Stimulated activated CD4-positive, alpha-beta T cell treated with anti-CD3 and anti-CD28 coated beads, Interleukin-1b, Interleukin-23, amount 100 ng/mL, for 24 hours (primary cell): ENCODE measurements around the gene SYT13.
A peak's percentile ranks its signal among the peaks of the same experiment; 100 is the strongest.

Experiments
- DNase-seq, 4 experiments: peaks; one replicate each; pipeline ENCODE4 v3.0.0-alpha.2; 2020; ENCODE audit warnings: low read depth in 4 of 4, low spot score in 1 of 4

The SYT13 gene

DNA sequence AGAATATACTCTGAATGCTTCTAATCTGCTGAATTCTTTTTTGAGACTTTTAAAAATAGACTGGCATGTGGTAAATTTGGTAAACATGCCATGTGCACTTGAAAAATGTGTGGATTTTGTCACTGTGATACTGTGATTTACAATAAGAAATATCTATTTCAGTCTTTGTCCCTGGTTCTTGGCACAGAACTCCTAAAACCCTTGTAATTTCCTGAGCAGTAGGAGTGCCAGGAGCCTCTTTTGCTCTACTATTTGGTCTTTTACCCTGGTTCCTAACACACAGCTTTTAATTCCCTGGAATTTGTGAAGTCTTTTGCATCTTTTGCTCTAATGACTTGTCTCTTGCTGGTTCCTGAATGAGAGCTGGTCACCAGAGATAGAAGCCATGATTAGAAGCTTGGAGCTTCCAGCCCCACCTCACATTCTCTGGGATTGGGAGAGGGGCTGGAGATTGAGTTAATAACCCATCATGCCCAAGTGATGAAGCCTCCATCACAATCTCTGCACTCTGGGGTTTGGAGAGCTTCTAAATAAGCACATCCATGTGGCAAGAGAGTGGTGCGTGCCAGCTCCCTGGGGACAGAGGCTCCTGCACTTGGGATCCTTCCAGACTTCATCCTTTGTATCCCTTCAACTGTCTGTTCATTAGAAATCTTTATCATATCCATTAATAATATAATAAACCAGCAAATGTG lies 27.2 kb upstream of the SYT13 start:
- DNase-seq, result no peak

DNA sequence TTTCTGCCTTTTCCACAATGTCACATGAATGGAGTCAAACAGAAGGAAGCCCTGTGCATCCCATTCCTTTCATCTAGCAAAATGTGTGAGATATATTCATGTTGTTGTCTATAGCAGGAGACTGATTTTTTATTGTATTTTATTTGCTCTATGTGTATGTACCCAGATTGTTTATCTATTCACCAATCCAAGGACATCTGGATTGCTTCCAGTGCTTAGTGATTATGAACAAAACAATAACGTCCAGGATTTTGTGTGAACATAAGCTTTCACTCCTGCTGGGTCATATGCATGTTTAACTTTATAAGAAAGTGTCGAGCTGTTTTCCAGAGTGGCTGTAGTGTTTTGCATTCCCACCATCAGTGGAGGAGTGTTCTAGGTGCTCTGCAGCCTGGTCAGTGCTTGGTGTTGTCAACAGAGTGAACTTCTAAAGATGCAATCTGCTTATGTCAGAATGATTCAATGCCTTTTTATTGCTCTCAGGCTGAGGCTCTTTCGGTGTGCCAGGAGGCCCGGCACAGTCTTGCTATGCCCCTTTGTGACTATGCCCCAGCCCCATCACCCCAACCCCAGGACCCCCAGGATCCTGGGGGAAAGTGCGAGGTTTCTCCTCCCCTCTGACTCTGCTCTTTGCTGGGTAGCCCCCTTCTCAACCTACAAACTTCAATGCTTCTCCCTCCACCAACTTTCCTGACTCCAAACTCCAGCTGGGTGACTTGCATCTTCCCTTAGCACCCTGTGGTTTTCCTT lies 19.9 kb upstream of the SYT13 start:
- no peak for DNase-seq

DNA sequence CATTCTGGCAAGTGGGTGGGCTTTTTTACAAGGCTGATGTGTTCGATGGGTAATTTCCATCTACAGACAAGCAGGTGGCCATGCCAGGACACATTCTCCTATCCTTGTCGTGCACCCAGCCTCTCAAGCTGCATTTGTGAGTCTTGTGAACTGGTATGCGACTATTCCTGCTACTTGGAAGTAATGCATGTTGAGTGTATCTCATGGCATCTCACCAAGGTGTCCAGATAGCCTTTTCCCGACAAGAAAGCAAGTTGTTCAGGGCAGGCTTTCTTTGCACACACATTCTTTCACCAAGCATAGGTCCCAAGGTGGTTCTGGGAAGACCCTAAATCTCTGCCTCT lies 18.8 kb upstream of the SYT13 start:
- DNase-seq, result no peak

DNA sequence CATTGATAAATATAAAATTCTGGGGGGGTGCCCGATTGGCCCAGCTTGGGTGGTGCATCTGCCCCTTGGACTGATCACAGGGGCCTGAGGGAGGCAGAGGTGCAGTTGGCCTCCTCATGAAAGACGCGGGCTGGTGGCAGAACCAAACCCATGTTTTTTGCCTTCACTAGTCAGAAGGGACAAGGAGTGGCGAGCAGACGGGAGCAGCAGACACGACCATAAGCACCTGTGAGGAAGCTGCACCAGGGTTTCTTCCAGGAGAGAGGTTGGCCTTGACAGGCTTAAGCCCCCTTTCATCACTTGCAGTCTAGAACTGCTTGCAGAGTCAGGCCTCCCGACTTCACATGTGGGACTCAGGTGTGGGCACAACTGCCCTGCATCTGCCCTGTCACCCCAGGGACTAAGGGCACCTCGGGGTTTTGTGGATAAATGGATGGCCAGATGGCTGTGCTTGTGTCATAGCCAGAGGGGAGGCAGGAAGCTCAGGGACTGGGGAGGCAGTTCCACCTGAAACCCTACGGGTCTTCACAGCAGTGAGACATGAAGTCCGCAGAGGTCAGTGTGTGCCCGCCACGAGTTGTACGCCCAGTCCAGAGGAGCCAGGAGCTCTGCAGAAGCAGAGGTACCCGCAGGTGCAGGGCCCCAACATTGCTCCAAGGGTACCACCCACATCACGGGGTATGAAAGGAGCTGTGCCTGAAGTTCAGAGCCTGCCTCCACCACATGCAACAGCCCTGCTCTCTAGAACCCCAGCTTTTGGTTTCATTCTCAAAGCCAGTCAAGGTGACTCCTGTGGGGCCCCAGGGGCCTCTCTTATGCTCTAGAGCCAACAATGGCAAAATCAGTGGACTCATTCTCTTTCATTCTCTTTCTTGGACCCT lies 18.2 kb upstream of the SYT13 start:
- no peak for DNase-seq

DNA sequence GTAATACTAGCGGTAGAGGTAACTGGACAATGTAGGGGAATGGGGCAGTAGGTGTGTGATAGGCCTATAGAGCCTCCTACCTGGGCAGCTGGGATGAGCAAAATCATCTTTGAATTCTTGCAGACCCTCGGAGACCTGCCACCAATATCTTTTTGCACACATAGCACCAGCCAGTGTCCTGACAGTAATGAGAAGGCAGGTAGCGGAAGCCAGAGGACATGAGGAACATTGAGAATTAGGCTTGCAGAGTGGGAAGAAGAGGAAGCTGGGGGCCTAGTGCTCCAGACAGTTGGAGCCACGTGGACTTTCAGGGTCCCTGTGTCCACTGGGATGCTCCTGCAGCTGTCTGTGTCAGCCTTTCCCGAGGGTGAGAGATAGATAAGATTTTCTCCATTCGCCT lies 17.2 kb upstream of the SYT13 start:
- DNase-seq, result no peak

DNA sequence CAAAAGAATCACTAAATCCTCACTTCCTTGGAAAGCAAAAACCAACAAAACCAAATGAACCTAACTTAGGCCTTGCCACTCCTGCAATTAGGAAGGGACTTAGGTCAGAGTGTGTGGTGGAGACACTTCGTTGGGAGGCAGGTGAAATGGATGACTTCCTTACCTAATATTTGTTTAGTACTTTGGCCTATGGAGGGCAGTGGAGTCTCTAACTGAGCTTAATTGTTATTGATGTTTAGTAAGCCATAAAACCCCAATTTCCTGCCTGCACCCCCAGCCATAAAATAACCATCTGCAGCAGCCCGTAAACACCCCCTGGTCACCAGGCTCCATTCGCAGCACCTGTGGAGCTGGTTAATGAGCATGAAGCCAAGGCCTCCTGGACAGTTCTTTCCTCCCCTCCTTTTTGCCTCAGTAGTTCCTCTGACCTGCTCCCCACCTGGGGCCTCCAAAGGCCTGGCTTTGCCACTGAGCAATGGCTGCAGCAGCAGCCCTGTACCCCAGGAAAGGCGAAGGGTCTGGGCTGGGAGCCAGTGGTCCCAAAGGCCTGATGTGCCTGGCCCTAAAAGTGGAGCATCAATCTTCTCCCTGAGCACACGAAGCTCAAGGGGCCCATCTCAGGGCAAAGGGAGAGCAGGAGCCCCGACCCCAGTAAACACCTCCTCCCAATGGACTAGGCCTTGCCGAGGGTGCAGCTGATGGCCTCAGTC lies 15.6 kb upstream of the SYT13 start:
- no peak for DNase-seq

DNA sequence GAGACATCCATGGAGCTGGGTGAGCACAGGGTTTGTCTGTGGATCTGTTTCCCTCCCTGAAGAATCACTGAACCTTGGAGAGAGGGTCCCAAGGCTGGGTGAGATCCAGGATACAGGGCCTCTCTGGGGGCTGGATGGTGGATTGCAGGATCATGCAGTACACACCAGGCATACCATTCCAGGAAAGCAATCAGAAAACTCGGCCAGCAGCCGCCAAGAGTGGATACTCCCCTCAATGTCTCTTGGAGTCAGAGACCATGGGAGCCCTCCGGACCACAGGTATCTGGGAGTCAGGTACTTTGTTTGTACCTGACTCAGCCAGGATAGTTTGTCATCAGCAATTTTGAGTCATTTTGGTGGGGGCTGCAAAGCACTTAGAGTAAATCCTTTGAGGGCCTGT lies 14.6 kb upstream of the SYT13 start:
- DNase-seq, result no peak

DNA sequence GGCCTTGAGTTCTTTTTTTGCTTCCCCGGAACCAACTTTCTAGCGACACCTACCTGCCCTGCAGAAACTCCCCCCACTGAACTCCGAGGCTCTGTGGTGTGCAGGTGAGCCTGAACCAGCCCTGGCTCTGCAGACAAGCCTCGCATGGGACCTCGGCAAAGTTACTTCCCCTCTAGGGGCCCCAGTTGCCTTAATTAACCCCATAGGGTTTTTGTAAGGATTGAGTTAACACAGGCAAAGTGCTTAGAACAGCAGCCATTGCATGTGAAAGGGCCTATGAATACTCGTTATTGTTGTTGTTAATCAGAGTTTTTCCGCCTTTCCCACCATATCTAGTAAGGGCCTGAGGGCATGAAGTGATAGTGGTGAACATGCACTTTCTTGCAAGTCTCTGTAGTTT lies 12.6 kb upstream of the SYT13 start:
- DNase-seq, result no peak

DNA sequence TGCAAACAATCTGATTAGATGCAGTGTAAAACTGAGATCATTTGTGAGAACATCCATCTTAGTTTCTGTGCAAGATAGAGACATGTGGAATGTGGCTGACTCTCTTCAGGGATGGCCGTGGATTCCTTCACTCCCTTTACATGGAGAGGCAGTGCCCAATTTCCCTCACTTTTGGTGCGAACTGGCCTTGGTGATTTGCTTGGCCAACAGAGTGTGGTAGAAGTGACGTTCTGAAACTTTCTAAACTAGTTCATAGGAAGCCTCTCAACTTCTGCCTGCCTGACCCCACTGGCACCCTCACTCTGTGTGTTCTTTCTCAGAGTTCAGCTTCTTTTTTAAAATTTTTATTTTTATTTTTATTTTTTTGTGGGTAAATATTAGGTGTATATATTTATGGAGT lies 9.9 kb upstream of the SYT13 start:
- no peak for DNase-seq

DNA sequence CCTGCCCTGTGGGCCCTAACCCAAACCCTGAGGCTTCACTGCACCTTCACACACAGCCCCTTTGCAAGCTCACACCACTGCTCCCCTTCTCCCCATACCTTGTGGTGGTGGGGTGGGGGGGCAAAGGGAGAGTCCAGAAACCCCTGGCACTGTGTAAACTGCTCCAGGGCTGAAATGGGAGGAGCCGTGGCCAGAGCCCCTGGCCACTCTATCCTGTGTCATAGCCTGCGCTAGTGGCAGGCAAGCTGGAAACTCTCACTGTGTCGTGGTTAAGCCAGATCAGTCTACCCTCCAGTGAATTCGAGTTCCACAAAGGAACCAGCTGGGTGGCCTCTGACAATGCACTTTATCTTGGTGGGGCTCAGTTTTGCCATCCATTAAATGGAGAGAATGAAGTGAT lies 8.4 kb upstream of the SYT13 start:
- no peak for DNase-seq

DNA sequence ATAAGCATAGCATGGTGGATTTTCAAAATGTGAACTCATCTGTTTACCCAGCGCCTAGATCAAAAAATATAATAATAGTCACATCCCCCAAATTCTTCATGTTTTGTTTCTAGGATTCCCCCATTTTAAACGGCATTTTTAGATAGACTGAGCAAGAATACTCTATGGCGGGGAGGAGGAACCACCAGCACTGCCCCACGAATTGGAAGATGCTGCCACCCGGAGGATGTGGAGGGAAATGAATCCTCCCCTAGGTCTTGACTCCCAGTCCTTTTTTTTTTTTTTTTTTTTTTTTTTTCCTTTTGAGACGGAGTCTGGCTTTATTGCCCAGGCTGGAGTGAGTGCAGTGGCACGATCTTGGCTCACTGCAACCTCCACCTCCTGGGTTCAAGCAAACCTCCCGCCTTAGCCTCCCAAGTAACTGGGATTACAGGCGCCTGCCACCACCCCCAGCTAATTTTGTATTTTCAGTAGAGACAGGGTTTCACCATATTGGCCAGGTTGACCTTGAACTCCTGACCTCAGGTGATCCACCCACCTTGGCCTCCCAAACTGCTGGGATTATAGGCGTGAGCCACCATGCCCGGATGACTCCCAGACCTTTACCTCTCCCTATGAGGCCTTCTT lies 7.5 kb upstream of the SYT13 start:
- peak; percentile 8 to 64 (median 30) for DNase-seq

DNA sequence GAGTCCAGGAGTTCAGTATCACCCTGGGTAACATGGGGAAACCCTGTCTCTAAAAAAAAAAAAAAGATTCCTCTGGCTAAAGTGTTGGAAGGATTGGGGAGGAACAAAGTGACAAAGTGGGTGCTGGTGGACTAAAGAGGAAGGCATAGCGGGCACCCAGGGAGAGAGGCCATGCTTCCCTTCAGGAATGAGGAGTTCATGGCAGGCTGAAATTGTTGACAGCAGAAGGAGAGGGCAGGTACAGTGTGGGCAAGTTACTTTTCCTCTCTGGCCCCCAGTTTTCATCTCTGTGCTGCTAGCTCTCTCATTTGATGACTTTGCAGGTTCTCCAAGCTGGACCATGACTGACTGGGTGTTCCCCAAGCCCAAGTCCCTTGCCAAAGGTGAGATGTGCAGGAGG lies 4.4 kb upstream of the SYT13 start:
- DNase-seq, result no peak

DNA sequence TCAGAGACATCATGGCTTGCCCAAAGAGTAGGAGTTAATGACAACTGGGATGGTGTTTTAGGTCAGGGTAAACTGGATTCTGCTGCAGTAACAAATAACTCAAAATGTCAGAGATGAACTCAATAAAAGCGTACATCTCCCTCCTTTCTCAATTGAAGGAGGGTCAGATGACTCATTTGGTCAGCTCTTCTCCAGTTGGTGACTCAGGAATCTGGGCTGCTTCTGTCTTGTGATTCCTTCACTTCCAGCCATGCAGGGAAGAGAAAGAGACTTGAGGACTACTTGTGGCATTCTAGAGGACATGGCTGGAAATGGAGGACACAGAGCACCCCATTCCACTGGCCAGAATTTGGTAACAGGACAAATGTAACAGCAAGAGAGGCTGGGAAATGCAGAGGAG lies 3.2 kb upstream of the SYT13 start:
- no peak for DNase-seq

DNA sequence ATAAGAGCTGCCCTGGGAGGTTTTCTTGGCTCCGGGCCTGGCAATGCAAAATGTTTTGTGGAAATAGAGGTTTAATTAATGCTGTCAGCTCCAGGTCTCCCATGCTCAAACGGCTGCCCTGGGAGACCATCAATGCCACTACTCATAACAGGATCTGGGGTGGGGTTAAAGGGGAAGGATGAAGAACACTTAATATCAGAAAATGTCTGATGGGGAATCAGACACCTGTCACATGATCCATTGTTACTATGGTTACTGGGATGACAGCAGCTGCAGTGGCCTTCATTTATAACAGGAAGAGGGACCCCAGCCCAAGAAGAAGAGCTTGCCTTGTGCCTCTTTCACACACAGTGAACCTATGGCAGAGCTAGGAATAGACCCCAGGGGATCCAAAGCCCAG lies 2.2 kb upstream of the SYT13 start:
- no peak for DNase-seq

DNA sequence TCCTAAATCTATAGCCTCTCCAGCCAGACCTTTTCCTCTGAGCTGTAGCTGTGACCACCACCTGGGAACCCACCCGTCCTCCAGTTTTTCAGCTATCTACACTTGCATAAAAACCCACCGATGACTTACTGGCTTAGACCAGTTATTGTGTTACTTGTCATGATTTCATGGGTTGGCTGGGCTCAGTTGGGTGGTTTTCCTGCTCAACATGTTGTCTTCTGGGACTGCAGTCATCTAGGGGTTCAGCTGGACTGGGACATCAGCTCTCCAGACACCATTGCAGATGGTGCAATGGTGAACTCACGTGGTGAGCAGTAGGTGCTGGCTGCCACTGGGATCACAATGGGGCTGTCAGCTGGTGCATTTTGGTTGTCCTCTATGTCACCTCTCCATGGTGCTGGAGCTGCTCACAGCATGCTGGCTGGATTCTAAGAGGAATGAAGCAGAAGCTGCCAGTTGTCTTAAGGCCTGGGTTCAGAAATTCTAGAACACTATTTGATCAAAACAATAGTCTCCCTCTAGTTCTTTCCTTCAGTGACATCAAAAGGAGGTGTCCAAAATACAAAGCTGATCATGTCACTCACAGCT lies 1.3 kb upstream of the SYT13 start:
- no peak for DNase-seq

DNA sequence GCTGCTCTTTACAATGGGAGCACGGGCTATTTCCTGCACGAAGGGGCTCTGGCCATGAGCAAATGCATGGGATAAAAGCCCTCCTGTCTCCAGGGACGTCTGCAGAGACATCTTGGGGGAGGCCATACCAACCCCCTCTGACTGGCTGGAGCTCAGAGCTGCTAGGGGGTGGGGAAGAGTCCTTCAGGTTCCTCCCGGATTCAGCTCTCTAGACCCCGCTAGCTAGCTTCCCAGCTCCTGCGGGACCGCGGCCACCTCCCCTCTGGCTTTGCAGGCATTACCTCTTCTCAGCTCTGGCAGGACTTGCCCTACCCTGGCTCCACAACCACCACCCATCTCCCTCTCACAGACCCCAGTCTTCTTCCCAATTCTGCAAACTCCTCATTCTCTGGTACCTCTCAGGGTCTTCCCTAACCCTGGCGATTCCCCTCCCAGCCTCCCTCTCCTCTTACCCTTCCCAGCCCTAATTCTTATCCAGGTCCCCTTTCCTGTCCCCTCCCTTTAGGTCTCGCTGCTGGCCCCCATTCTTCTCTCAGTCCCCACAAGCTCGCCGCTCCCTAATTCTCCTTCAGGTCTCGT lies 802 bp downstream of the SYT13 start:
- no peak for DNase-seq

DNA sequence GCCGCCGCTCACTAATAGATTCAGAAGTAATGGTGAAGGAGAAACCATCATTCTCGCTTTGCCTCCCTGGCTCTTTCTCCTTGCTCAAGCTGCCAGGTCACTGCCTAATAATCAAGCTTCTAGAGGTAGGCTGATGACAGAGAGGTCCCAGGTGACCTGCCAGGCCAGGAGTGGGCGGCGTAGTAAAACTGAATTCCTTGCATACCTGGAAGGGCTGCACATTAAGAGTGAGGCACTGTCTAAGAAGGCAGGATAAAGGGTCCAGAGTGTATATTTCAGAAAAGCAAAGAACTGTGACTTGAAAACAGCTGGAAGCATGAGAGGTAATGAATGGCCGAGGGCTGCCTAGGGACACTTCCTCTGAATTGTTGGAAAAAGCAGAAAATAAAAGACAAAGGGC lies 4.1 kb downstream of the SYT13 start:
- DNase-seq, result no peak

DNA sequence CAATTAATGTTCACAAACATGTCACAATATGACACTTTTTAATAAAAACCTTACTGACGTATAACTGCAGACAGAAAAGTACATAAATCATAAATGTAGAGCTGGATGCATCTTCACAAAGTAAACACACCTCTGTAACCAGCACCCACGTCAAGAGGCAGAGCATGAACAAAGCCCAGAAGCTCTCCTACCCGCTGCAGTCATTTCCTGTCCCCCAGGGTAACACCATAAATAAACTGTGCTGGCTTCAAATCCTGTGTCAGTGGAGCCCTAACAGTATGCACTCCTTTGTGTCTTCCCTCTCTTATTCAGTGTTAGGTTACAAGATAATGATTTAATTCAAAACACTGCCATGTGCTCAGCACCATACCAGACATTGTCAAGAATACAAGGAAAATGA lies 5.7 kb downstream of the SYT13 start:
- DNase-seq, result no peak

DNA sequence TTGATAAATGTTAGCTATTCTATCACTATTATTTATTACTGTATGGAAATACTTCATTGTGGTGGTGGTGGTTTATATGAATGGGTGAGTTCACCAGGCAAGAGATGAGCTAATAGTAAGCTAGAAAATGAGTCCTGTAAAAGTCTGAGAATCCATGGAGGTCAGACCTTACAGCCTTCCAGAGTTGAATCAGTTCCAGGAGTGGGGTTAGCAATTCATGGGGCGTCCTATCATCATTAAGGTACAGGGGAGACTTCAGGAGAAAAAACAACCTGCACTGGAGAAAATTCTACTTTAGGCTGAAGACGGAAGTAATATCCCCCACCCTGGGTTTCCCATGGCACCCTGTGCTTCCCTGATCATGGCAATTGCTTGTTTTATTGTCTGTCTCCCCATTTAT lies 6.5 kb downstream of the SYT13 start:
- DNase-seq, result no peak

DNA sequence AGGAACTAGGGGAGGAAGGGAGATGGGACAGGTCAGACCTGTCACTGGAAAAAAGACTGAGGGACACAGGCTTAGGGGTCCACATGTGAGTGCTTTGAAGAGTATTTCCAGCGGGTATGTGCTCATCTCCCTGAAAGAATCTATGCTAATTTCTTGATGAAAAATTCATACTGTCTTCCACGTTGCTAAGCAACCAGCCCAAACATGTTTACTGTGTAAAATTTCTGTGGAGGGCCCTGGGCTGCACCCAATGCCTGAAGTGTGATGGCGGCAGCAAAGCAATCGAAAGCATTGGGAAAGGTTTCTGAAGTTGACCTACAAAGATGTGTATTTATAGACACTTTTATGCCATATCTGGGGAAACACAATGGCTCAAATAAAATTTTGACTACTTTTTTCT lies 7.4 kb downstream of the SYT13 start:
- DNase-seq, result no peak
